ENCODE results near the gene GPR153. TPM values are rescaled to one million over a fixed set of nuclear protein-coding genes. Genes with fewer than 3 reads are reported as not detected.
A peak's percentile ranks its signal among the peaks of the same experiment; 100 is the strongest.

Gene GPR153
- total RNA-seq, 1 experiment from 2014 or later, result 98.7 TPM

DNA sequence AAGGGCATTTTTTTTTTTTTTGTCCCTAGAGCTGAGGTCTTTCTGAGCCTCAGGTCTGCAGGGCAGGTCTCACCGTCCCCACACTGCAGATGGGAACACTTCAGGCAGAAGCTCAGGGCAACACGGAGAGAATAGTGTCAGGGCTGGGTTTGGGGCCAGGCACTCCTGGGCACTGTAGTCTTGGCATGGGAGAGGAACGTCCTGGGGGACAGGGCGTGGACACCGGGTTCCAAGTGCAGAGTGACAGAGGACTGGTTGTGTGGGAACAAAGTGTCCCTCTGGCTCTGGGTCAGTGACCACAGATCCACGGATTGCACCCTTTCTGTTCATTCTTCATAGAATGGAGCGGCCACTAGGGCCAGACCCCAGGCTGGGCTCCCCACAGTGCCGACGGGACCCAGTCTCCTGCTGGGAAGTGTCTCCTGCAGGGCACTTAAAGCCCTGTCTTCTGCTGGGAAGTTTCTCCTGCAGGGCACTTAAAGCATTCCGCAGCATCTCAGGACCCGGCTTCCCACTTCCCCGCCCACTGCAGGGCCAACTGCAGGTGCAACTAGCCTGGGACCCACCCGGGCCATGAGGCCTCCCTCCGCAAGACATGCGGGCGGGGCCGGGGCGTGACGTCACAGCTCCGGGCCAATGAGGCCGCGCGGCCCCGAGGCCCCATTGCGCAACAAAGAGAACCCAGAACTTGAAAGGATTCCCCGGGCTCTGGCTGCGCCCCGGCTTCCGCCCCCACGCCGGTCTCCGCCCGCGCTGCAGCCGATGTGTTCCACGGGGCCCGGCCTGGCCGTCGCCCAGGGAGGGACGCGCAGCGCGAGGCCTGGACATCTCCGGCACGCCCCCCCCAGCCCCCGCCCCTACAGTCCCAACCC is 1.2 kb downstream of the GPR153 start:
- intact Hi-C loops (cut with micrococcal nuclease), result loop anchor here (1.0 kb wide), 2 partner anchors 35 to 84 kb away; no protein-coding TSS in a partner anchor
- H3K9me3 ChIP-seq (ENCODE audit: low read length), result no peaks in the 10 kb centered on the region
- H3K9me2 ChIP-seq (replicated peaks; ENCODE audit: low read length), result no peaks in the 10 kb centered on the region
- peaks cover 8% of the 10 kb centered on the region; the same call in 1 of the 2 replicates for H4K20me1 ChIP-seq (ENCODE audit: low read length)
- DNase-seq (peak; percentile 92), ATAC-seq (peak; percentile 38)
- peak overlapping the region; percentile 96 for H3K9ac ChIP-seq (ENCODE audit: low read length)
- POLR2A ChIA-PET (ENCODE audit: unreplicated experiment), result interaction anchor here (0.5 to 1.4 kb wide), 2 partner anchors 32 to 42 kb away, joined by 3 read pairs; no protein-coding TSS in a partner anchor
- no peaks in the 10 kb centered on the region for H3F3A ChIP-seq (ENCODE audit: low read length, unreplicated experiment)
- BruUV-seq (replicated peaks), result TSS peak; percentile 36
- peak overlapping the region; percentile 38; the same call in 1 of the 2 replicates for H2AFZ ChIP-seq (ENCODE audit: low read length)
- peaks cover 21% of the 10 kb centered on the region for H3K4me1 ChIP-seq (ENCODE audit: insufficient read depth, low read length)
- peak overlapping the region; percentile 75 for H3K27ac ChIP-seq (ENCODE audit: low read length)
- CTCF ChIA-PET, result no interaction called here
- H3K4me3 ChIP-seq (ENCODE audit: low read length), result peak overlapping the region; percentile 80
- H3K4me2 ChIP-seq (ENCODE audit: low read length), result peak overlapping the region; percentile 83
- H3K36me3 ChIP-seq (ENCODE audit: low read depth, low read length), result no peaks in the 10 kb centered on the region
- peaks cover 37% of the 10 kb centered on the region for H3K79me2 ChIP-seq (ENCODE audit: low read length)
- no peak for TF ChIP-seq EZH2 (IDR thresholded peaks at IDR 0.05; ENCODE audit: low read length, unreplicated experiment)
- TF ChIP-seq EZH2phosphoT487 (IDR thresholded peaks at IDR 0.05; ENCODE audit: borderline replicate concordance, low read length), result no peak
- TF ChIP-seq, protein P1, sequence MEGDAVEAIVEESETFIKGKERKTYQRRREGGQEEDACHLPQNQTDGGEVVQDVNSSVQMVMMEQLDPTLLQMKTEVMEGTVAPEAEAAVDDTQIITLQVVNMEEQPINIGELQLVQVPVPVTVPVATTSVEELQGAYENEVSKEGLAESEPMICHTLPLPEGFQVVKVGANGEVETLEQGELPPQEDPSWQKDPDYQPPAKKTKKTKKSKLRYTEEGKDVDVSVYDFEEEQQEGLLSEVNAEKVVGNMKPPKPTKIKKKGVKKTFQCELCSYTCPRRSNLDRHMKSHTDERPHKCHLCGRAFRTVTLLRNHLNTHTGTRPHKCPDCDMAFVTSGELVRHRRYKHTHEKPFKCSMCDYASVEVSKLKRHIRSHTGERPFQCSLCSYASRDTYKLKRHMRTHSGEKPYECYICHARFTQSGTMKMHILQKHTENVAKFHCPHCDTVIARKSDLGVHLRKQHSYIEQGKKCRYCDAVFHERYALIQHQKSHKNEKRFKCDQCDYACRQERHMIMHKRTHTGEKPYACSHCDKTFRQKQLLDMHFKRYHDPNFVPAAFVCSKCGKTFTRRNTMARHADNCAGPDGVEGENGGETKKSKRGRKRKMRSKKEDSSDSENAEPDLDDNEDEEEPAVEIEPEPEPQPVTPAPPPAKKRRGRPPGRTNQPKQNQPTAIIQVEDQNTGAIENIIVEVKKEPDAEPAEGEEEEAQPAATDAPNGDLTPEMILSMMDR (conservative IDR thresholded peaks at IDR 0.05; ENCODE audit: low read depth, low read length), result no peak
- H3K27me3 ChIP-seq (ENCODE audit: low read length), result no peaks in the 10 kb centered on the region

DNA sequence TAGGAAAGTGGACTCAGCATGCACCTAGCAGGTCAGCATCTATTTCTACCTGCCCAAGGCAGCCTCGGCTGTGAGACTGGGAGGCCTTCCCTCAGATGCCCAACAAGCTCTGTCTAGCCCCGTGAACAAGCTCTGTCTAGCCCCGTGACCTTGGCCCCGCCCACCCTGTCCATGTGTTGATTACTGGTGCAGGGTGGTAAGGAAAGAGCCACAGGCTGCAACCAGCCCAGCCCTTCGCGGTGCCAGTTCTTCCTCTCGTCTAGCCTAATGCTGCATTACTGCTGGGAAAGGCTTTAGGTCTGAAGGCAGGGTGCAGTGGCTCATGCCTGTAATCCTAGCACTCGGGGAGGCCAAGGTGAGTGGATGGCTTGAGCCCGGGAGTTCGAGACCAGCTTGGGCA is 2.2 kb downstream of the GPR153 start:
- H3K36me3 ChIP-seq (ENCODE audit: low read depth, low read length), result peaks cover 6% of the 10 kb centered on the region; the same call in 1 of the 2 replicates
- DNase-seq (no peak), ATAC-seq (no peak)
- no peaks in the 10 kb centered on the region for H3F3A ChIP-seq (ENCODE audit: low read length, unreplicated experiment)
- no peak overlapping the region for H3K4me3 ChIP-seq (ENCODE audit: low read length)
- H3K4me1 ChIP-seq (ENCODE audit: insufficient read depth, low read length), result peaks cover 21% of the 10 kb centered on the region
- H3K9me3 ChIP-seq (ENCODE audit: low read length), result no peaks in the 10 kb centered on the region
- BruUV-seq (replicated peaks), result no TSS peak
- H4K20me1 ChIP-seq (ENCODE audit: low read length), result peaks cover 8% of the 10 kb centered on the region; the same call in 1 of the 2 replicates
- no peak overlapping the region for H3K4me2 ChIP-seq (ENCODE audit: low read length)
- ChIA-PET CTCF (no interaction called here), POLR2A (ENCODE audit: unreplicated experiment) (interaction anchor here (1.4 kb wide), 1 partner anchor 43 kb away, joined by 3 read pairs; no protein-coding TSS in a partner anchor)
- TF ChIP-seq EZH2phosphoT487 (IDR thresholded peaks at IDR 0.05; ENCODE audit: borderline replicate concordance, low read length), result no peak
- TF ChIP-seq, protein P1 (conservative IDR thresholded peaks at IDR 0.05; ENCODE audit: low read depth, low read length), result no peak
- TF ChIP-seq EZH2 (IDR thresholded peaks at IDR 0.05; ENCODE audit: low read length, unreplicated experiment), result no peak
- peaks cover 37% of the 10 kb centered on the region for H3K79me2 ChIP-seq (ENCODE audit: low read length)
- H3K27me3 ChIP-seq (ENCODE audit: low read length), result no peaks in the 10 kb centered on the region
- H3K27ac ChIP-seq (ENCODE audit: low read length), result no peak overlapping the region
- no peak overlapping the region for H2AFZ ChIP-seq (ENCODE audit: low read length)
- intact Hi-C loops (cut with micrococcal nuclease), result no loop called here
- no peak overlapping the region for H3K9ac ChIP-seq (ENCODE audit: low read length)
- no peaks in the 10 kb centered on the region for H3K9me2 ChIP-seq (replicated peaks; ENCODE audit: low read length)
